ENCODE data around the gene ZNF593. TPM values are rescaled to one million over a fixed set of nuclear protein-coding genes. Genes with fewer than 3 reads are reported as not detected.

The ZNF593 gene
- total and polyA plus RNA-seq, 3 donors from 2014 or later: 22.8 to 56.7 (median 37.3) TPM

DNA sequence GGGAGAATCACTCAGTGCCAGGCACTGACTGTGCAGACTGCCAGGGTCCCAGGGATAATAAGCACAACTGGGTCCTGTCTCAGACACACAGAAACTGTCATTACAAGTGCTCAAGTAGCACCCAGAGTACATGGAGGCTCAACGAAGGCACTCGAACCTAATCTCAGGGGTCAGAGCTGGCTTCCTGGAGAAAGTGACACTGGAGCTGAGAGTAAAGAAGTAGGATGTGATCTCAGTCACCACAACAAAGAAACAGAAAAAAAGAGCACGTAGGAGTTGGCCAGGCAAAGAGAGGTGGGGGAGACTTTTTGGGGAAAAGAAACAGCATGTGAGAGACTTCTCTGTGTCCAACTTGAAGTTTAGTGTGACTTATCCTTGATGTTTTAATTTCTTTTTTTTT, 22.0 kb downstream of the ZNF593 start:
- Histone ChIP-seq H3K4me3 (no peak overlapping the region), H3K36me3 (ENCODE audit: low read depth, missing control alignments) (no peaks in the 10 kb centered on the region), H3K9me3 (no peaks in the 10 kb centered on the region), H3K4me1 (no peaks in the 10 kb centered on the region), H3K27ac (no peak overlapping the region), H3K27me3 (no peaks in the 10 kb centered on the region)
- TF ChIP-seq POLR2A (IDR thresholded peaks at IDR 0.05): no peak
- TF ChIP-seq, protein P1, sequence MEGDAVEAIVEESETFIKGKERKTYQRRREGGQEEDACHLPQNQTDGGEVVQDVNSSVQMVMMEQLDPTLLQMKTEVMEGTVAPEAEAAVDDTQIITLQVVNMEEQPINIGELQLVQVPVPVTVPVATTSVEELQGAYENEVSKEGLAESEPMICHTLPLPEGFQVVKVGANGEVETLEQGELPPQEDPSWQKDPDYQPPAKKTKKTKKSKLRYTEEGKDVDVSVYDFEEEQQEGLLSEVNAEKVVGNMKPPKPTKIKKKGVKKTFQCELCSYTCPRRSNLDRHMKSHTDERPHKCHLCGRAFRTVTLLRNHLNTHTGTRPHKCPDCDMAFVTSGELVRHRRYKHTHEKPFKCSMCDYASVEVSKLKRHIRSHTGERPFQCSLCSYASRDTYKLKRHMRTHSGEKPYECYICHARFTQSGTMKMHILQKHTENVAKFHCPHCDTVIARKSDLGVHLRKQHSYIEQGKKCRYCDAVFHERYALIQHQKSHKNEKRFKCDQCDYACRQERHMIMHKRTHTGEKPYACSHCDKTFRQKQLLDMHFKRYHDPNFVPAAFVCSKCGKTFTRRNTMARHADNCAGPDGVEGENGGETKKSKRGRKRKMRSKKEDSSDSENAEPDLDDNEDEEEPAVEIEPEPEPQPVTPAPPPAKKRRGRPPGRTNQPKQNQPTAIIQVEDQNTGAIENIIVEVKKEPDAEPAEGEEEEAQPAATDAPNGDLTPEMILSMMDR (IDR thresholded peaks at IDR 0.05): no peak
- 65 to 73% methylated on average over 3 of the region's 3 CpGs for WGBS, 2 donors
- intact Hi-C loops (cut with DNase I; ENCODE audit: low total_unique reads): no loop called here
- no peak for DNase-seq

DNA sequence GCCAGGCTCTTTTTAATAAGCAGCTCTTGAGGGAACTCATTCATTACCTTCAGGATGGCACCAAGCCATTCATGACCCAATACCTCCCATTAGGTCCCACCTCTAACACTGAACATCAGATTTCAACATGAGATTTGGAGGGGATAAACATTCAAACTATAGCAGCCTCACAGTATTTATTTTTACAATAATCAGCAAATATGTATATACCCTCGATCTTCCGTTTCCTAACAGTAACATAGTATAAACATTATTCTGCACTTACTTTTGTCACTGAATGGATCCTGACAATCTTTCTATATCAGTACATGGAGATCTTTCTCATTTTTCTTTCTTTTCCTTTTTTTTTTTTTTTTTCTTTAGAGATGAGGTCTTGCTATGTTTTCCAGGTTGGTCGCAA, 26.1 kb downstream of the ZNF593 start:
- no peak for DNase-seq
- TF ChIP-seq POLR2A (IDR thresholded peaks at IDR 0.05): no peak
- TF ChIP-seq, protein P1 (IDR thresholded peaks at IDR 0.05): no peak
- H3K27ac ChIP-seq: no peak overlapping the region
- no peaks in the 10 kb centered on the region for H3K9me3 ChIP-seq
- H3K4me1 ChIP-seq: peaks cover 1% of the 10 kb centered on the region
- WGBS, 2 donors: 83 to 90% methylated on average over 3 of the region's 3 CpGs
- H3K36me3 ChIP-seq (ENCODE audit: low read depth, missing control alignments): no peaks in the 10 kb centered on the region
- intact Hi-C loops (cut with DNase I; ENCODE audit: low total_unique reads): no loop called here
- H3K4me3 ChIP-seq: no peak overlapping the region
- H3K27me3 ChIP-seq: no peaks in the 10 kb centered on the region

DNA sequence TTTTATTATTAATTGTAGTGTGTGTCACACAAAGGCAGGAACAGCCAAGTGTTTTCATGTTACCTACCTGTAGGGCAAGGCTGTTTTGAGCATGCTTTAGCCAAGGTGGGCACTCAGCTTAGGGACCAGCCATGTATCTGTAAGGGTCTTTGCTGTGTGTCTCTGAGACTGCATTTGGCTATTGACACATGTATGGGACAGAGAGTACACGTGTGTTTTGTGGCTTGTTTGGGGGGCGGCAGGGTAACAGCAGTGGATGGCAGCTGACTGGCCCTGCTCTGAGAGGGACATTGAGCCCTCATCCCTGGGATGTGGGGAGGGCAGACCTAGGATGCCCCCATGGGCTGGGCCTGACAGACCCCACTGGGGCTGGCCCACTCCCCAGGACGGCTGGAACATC, 27.6 kb downstream of the ZNF593 start:
- H3K9me3 ChIP-seq: no peaks in the 10 kb centered on the region
- intact Hi-C loops (cut with DNase I; ENCODE audit: low total_unique reads): no loop called here
- no peak for TF ChIP-seq POLR2A (IDR thresholded peaks at IDR 0.05)
- TF ChIP-seq, protein P1 (IDR thresholded peaks at IDR 0.05): no peak
- 90 to 92% methylated on average over 3 of the region's 3 CpGs for WGBS, 2 donors
- no peaks in the 10 kb centered on the region for H3K27me3 ChIP-seq
- DNase-seq: no peak
- H3K4me1 ChIP-seq: peaks cover 5% of the 10 kb centered on the region
- H3K4me3 ChIP-seq: no peak overlapping the region
- no peak overlapping the region for H3K27ac ChIP-seq
- H3K36me3 ChIP-seq (ENCODE audit: low read depth, missing control alignments): no peaks in the 10 kb centered on the region

DNA sequence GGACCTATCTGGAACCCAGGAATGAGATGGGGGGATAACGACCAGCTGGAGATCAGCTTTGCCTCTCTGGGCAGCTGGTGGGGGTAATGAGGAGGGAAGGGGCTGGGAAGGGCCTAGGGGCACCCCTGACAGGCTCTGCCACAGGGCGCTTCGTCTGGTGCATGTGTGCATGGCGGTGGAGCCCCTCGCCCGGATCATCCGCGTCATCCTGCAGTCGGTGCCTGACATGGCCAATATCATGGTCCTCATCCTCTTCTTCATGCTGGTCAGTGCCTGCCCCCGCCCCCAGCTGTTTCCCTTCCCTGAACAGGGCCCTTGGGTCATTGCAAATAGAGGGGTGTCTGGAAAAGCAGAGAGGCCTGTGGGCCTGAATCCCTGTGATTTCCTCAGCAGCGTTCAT, 28.1 kb downstream of the ZNF593 start:
- intact Hi-C loops (cut with DNase I; ENCODE audit: low total_unique reads): no loop called here
- Histone ChIP-seq H3K9me3 (no peaks in the 10 kb centered on the region), H3K27ac (no peak overlapping the region), H3K36me3 (ENCODE audit: low read depth, missing control alignments) (no peaks in the 10 kb centered on the region), H3K4me3 (no peak overlapping the region), H3K27me3 (no peaks in the 10 kb centered on the region), H3K4me1 (peaks cover 5% of the 10 kb centered on the region)
- TF ChIP-seq, protein P1 (IDR thresholded peaks at IDR 0.05): no peak
- TF ChIP-seq POLR2A (IDR thresholded peaks at IDR 0.05): no peak
- WGBS, 2 donors: 80 to 83% methylated on average over 11 of the region's 11 CpGs
- no peak for DNase-seq

DNA sequence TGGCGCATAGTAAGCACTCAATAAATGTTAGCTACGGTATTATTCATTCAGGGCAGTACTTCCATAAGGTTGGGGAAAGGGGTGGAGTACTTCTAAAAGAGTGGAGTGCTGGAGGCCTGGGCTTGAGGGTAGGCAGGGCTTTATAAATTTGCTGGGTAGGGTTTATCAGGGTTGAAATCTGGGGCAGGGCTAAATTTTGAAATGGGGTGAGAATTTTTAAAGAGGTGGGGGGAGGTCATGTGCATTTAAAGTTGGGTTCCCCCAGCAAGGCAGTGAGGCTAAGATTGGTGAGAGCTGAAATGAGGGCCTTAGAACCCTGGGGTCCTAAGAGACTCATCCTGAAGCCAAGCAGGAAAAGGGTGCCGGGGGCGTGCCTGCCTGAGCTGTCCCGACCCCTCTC, 30.7 kb downstream of the ZNF593 start:
- no peak for TF ChIP-seq POLR2A (IDR thresholded peaks at IDR 0.05)
- TF ChIP-seq, protein P1 (IDR thresholded peaks at IDR 0.05): no peak
- no peaks in the 10 kb centered on the region for H3K36me3 ChIP-seq (ENCODE audit: low read depth, missing control alignments)
- no peaks in the 10 kb centered on the region for H3K27me3 ChIP-seq
- H3K27ac ChIP-seq: no peak overlapping the region
- DNase-seq: no peak
- H3K9me3 ChIP-seq: no peaks in the 10 kb centered on the region
- H3K4me3 ChIP-seq: no peak overlapping the region
- 74 to 77% methylated on average over 5 of the region's 5 CpGs for WGBS, 2 donors
- H3K4me1 ChIP-seq: peaks cover 5% of the 10 kb centered on the region
- intact Hi-C loops (cut with DNase I; ENCODE audit: low total_unique reads): no loop called here

All from testis (tissue), 3 donors.